CD14-positive monocyte (primary cell): ENCODE measurements around the gene RAG2. TPM values are rescaled to one million over a fixed set of nuclear protein-coding genes. Genes with fewer than 3 reads are reported as not detected.
"Not testable (repeated sequence)": the region's sequence is repeated elsewhere in the genome, so short reads cannot be mapped to it uniquely, and the experiment has no call there.

Source experiments
- DNase-seq, 3 donors: peaks; one replicate each; pipeline ENCODE4 v3.0.0-alpha.2; 2011 to 2022
- H2AFZ ChIP-seq: 2 replicates; pipeline ENCODE4 v1.6.0; 2012; ENCODE audit warnings: mild to moderate bottlenecking, low read depth, low read length, inconsistent platforms; ENCODE audit not compliant: insufficient read depth, poor library complexity, severe bottlenecking
- H3K27ac ChIP-seq, 2 donors: 1 replicate in 1 of 2; 2 replicates in 1 of 2; pipeline ENCODE4 v1.5.1; 2012 to 2013; ENCODE audit warnings: low read length in 2 of 2, control low read depth in 1 of 2, inconsistent platforms in 1 of 2, low read depth in 1 of 2, mild to moderate bottlenecking in 1 of 2
- H3K27me3 ChIP-seq, 2 donors: one replicate each; pipeline versions ENCODE4 v1.6.0 to v1.6.1; 2011 to 2013; ENCODE audit warnings: low read length in 2 of 2; ENCODE audit not compliant: control insufficient read depth in 2 of 2, insufficient read depth in 2 of 2
- H3K36me3 ChIP-seq, 2 donors: replicated peaks in 1 of 2; 1 replicate in 1 of 2; 2 replicates in 1 of 2; pipeline versions ENCODE4 v1.5.1 to v1.6.1; 2012 to 2013; ENCODE audit warnings: low read length in 2 of 2, control low read depth in 1 of 2, inconsistent platforms in 1 of 2, mild to moderate bottlenecking in 1 of 2; ENCODE audit not compliant: insufficient read depth in 2 of 2, control insufficient read depth in 1 of 2
- H3K4me1 ChIP-seq, 2 donors: 1 replicate in 1 of 2; 2 replicates in 1 of 2; pipeline versions ENCODE4 v1.5.1 to v1.6.1; 2012 to 2013; ENCODE audit warnings: low read length in 2 of 2, control low read depth in 1 of 2, inconsistent platforms in 1 of 2, mild to moderate bottlenecking in 1 of 2, moderate library complexity in 1 of 2; ENCODE audit not compliant: insufficient read depth in 2 of 2, control insufficient read depth in 1 of 2
- H3K4me2 ChIP-seq: replicated peaks from 2 replicates; pipeline ENCODE3; 2012; ENCODE audit warnings: low read length, moderate library complexity, mild to moderate bottlenecking; ENCODE audit not compliant: poor library complexity, severe bottlenecking; ENCODE audit errors: extremely low read depth
- H3K4me3 ChIP-seq, 3 experiments: fragments of 200-600 bp in 1 of 3; sonication (generic) in 1 of 3; replicated peaks in 1 of 3; 1 replicate in 2 of 3; 2 replicates in 1 of 3; pipeline ENCODE4 v1.5.1; 2011 to 2013; ENCODE audit warnings: low read length in 3 of 3, mild to moderate bottlenecking in 3 of 3, control low read depth in 2 of 3, low read depth in 2 of 3, inconsistent platforms in 1 of 3, moderate library complexity in 1 of 3
- H3K79me2 ChIP-seq: 2 replicates; pipeline ENCODE4 v1.6.0; 2012; ENCODE audit warnings: mild to moderate bottlenecking, control low read depth, inconsistent platforms, low read length, moderate library complexity; ENCODE audit not compliant: insufficient read depth
- H3K9ac ChIP-seq: 2 replicates; pipeline ENCODE4 v1.6.0; 2017; ENCODE audit warnings: low read length, mild to moderate bottlenecking; ENCODE audit not compliant: insufficient read depth, poor library complexity, severe bottlenecking
- H3K9me3 ChIP-seq, 2 donors: replicated peaks in 1 of 2; 1 replicate in 1 of 2; 2 replicates in 1 of 2; pipeline versions ENCODE4 v1.5.1 to v1.6.1; 2012 to 2013; ENCODE audit warnings: low read length in 2 of 2, control low read depth in 1 of 2; ENCODE audit not compliant: control insufficient read depth in 1 of 2, insufficient read depth in 1 of 2
- H4K20me1 ChIP-seq: 2 replicates; pipeline ENCODE4 v1.6.0; 2012; ENCODE audit warnings: mild to moderate bottlenecking, low read length, control low read depth, moderate library complexity; ENCODE audit not compliant: insufficient read depth
- H3K27ac Mint-ChIP-seq, 7 donors: one replicate each; pipeline ENCODE4 v1.8.0; 2020; ENCODE audit warnings: mild to moderate bottlenecking in 7 of 7, mixed read lengths in 7 of 7, moderate library complexity in 6 of 7, inconsistent platforms in 2 of 7
- H3K27me3 Mint-ChIP-seq, 3 donors: one replicate each; pipeline ENCODE4 v1.8.0; 2021 to 2022; ENCODE audit warnings: low read depth in 3 of 3, mild to moderate bottlenecking in 3 of 3, mixed read lengths in 3 of 3, moderate library complexity in 3 of 3, inconsistent platforms in 1 of 3
- H3K36me3 Mint-ChIP-seq, 2 donors: one replicate each; pipeline ENCODE4 v1.8.0; 2020; ENCODE audit warnings: mixed read lengths in 2 of 2, inconsistent platforms in 1 of 2, mild to moderate bottlenecking in 1 of 2
- H3K4me1 Mint-ChIP-seq: one replicate; pipeline ENCODE4 v1.8.0; 2020; ENCODE audit warnings: mild to moderate bottlenecking, mixed read lengths
- H3K4me3 Mint-ChIP-seq, 2 donors: one replicate each; pipeline ENCODE4 v1.8.0; 2020; ENCODE audit warnings: mild to moderate bottlenecking in 2 of 2, mixed read lengths in 2 of 2, moderate library complexity in 1 of 2
- H3K9me3 Mint-ChIP-seq, 7 donors: one replicate each; pipeline ENCODE4 v1.8.0; 2020 to 2022; ENCODE audit warnings: mixed read lengths in 7 of 7, mild to moderate bottlenecking in 6 of 7, moderate library complexity in 6 of 7, inconsistent platforms in 2 of 7
- CTCF ChIP-seq: fragments of 200-600 bp; IDR thresholded peaks from one replicate; pipeline ENCODE4 v1.8.0; 2022; ENCODE audit warnings: antibody characterized with exemption, mild to moderate bottlenecking
- whole genome bisulfite sequencing: methylation state at CpG from one replicate; pipeline ENCODE4 v1.1.5; 2013; ENCODE audit warnings: missing lambda C conversion rate; ENCODE audit not compliant: insufficient coverage; 5-methylcytosine and 5-hydroxymethylcytosine counted together
- intact Hi-C, 2 donors: fragments of 100-400 bp; cut with micrococcal nuclease; formaldehyde crosslinking; loops; one replicate each; pipeline versions ENCODE4 v1.15.0 to v1.15.1; 2023
- polyA plus RNA-seq, 3 donors: library from polyadenylated mRNA; depleted of rRNA in 1 of 3; unstranded in 2 of 3; stranded (reverse) in 1 of 3; fragments of 300-500 nt in 2 of 3; fragments of >200 nt in 1 of 3; fragmentation: Illumina TruSeq in 2 of 3; gene quantifications; 1 replicate in 2 of 3; 2 replicates in 1 of 3; pipeline ENCODE4 v1.2.3, GENCODE V29; 2012 to 2021

Gene RAG2
- polyA plus RNA-seq, 3 donors = not detected

GRCh38 chr11:36558571-36559413, 39.2 kb downstream of the RAG2 start:
- H4K20me1 ChIP-seq = no peaks in the 10 kb centered on the region
- Mint-ChIP-seq H3K4me1 (peaks cover 1% of the 10 kb centered on the region), H3K27me3 (no peaks in the 10 kb centered on the region), H3K9me3 (peaks cover 0 to 8% (median 2%) of the 10 kb centered on the region in 7 donors), H3K36me3 (no peaks in the 10 kb centered on the region), H3K27ac (no peak overlapping the region), H3K4me3 (no peak overlapping the region)
- H3K27me3 ChIP-seq = no peaks in the 10 kb centered on the region
- no peak overlapping the region for H3K4me3 ChIP-seq
- no peak overlapping the region for H3K9ac ChIP-seq
- no peak overlapping the region for H3K4me2 ChIP-seq
- no peaks in the 10 kb centered on the region for H3K4me1 ChIP-seq
- TF ChIP-seq CTCF = no peak
- H3K27ac ChIP-seq = no peak overlapping the region
- no peak for DNase-seq
- no peaks in the 10 kb centered on the region for H3K36me3 ChIP-seq
- intact Hi-C loops = no loop called here
- no CpG with 5 or more reads among the region's 4 CpGs for WGBS
- no peaks in the 10 kb centered on the region for H3K79me2 ChIP-seq
- H2AFZ ChIP-seq = no peak overlapping the region
- H3K9me3 ChIP-seq = no peaks in the 10 kb centered on the region

GRCh38 chr11:36557991-36558390, 40.0 kb downstream of the RAG2 start:
- no peaks in the 10 kb centered on the region for H4K20me1 ChIP-seq
- Mint-ChIP-seq H3K27me3 (no peaks in the 10 kb centered on the region), H3K27ac (no peak overlapping the region), H3K4me3 (no peak overlapping the region), H3K9me3 (peaks cover 0 to 8% (median 2%) of the 10 kb centered on the region in 7 donors), H3K4me1 (peaks cover 1% of the 10 kb centered on the region), H3K36me3 (no peaks in the 10 kb centered on the region)
- no peaks in the 10 kb centered on the region for H3K4me1 ChIP-seq
- H3K36me3 ChIP-seq = no peaks in the 10 kb centered on the region
- H3K79me2 ChIP-seq = no peaks in the 10 kb centered on the region
- no peak overlapping the region for H3K9ac ChIP-seq
- no peaks in the 10 kb centered on the region for H3K27me3 ChIP-seq
- no peak for TF ChIP-seq CTCF
- intact Hi-C loops = no loop called here
- H3K4me3 ChIP-seq = no peak overlapping the region
- no peak overlapping the region for H3K4me2 ChIP-seq
- no peak overlapping the region for H3K27ac ChIP-seq
- DNase-seq = no peak
- no peak overlapping the region for H2AFZ ChIP-seq
- no peaks in the 10 kb centered on the region for H3K9me3 ChIP-seq

- H3K4me1 ChIP-seq, H3K79me2 ChIP-seq, H3K9me3 ChIP-seq, H3K4me3 Mint-ChIP-seq, intact Hi-C loops, H3K27me3 ChIP-seq, H3K9ac ChIP-seq, H3K36me3 ChIP-seq, H3K4me1 Mint-ChIP-seq, H3K27ac ChIP-seq, H3K9me3 Mint-ChIP-seq, H2AFZ ChIP-seq, H3K27ac Mint-ChIP-seq, H3K27me3 Mint-ChIP-seq, H3K4me2 ChIP-seq, H3K4me3 ChIP-seq, H3K36me3 Mint-ChIP-seq, DNase-seq, H4K20me1 ChIP-seq: not testable (repeated sequence)
- WGBS = no CpG with 5 or more reads among the region's 17 CpGs
Measured at GRCh38 chr11:36557390-36557789, 40.6 kb downstream of the RAG2 start.
